Astrocyte (in vitro differentiated cells and primary cell): Measurements from ENCODE around the gene DOCK10.

Experiments
- EZH2 ChIP-seq: IDR thresholded peaks from 2 replicates; pipeline ENCODE4 v1.6.1; 2012; ENCODE audit warnings: mild to moderate bottlenecking, low read length, inconsistent platforms; ENCODE audit not compliant: insufficient read depth
- TF ChIP-seq, protein P1 (sequence below): IDR thresholded peaks from 2 replicates; pipeline ENCODE4 v1.5.1; 2011; ENCODE audit warnings: low read depth, mild to moderate bottlenecking, inconsistent platforms, low read length, moderate library complexity; ENCODE audit not compliant: insufficient read depth

DNA sequence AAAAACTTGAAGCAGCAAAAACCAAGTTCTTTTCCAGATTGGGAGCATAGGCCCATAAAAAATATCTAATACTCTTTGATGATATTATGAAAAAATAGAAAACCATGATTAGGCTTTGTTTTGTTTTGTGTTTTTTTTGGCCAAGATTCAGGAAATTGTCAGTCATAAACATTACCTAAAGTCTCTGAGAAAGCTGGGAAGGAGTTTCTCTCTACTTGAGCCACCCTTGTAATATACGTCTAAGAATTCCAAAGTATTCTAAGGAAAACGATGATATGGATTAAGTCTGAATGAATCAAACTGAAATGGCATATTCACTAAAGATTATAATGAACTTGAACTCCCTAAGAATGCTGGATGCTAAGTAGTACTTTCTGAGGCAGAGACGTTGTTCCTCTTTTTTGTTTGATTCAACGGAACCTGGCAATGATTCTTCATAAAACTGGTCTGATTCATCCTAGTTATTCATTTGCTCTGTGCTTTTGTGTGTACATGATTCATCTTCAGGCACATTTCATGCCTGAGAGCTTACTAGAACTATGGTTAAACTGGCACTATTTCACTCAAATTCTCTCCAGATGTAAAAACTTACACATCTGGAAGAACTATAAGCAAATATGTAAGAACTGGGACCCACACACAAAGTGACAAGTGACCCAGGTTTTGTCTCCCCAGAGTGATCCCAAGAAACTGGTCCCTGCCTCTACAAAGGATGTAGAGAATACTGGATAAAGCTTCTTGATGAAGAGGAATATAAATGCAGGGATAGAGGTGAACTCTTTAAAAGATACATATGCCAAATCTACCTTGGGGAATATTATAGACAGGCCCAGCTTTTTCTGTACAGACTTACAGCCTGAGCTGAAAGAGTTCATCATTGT lies 159.7 kb downstream of the DOCK10 start:
- TF ChIP-seq, protein P1, sequence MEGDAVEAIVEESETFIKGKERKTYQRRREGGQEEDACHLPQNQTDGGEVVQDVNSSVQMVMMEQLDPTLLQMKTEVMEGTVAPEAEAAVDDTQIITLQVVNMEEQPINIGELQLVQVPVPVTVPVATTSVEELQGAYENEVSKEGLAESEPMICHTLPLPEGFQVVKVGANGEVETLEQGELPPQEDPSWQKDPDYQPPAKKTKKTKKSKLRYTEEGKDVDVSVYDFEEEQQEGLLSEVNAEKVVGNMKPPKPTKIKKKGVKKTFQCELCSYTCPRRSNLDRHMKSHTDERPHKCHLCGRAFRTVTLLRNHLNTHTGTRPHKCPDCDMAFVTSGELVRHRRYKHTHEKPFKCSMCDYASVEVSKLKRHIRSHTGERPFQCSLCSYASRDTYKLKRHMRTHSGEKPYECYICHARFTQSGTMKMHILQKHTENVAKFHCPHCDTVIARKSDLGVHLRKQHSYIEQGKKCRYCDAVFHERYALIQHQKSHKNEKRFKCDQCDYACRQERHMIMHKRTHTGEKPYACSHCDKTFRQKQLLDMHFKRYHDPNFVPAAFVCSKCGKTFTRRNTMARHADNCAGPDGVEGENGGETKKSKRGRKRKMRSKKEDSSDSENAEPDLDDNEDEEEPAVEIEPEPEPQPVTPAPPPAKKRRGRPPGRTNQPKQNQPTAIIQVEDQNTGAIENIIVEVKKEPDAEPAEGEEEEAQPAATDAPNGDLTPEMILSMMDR = no peak
- TF ChIP-seq EZH2 = no peak
